22Rv1 (cell line): Measurements from ENCODE around the gene RHBDD3.

ENCODE experiments used
- H3K27ac ChIP-seq: fragments of 450-650 bp; 2 replicates; pipeline ENCODE4 v1.5.1; 2017
- ZFX ChIP-seq: fragments of 450-650 bp; IDR thresholded peaks from 2 replicates; pipeline ENCODE4 v1.6.1; 2017; ENCODE audit warnings: antibody characterized with exemption, borderline replicate concordance
- TF ChIP-seq, protein P1 (sequence below): fragments of 450-650 bp; IDR thresholded peaks from 2 replicates; pipeline ENCODE4 v1.5.1; 2017; ENCODE audit warnings: mild to moderate bottlenecking

Gene RHBDD3

DNA sequence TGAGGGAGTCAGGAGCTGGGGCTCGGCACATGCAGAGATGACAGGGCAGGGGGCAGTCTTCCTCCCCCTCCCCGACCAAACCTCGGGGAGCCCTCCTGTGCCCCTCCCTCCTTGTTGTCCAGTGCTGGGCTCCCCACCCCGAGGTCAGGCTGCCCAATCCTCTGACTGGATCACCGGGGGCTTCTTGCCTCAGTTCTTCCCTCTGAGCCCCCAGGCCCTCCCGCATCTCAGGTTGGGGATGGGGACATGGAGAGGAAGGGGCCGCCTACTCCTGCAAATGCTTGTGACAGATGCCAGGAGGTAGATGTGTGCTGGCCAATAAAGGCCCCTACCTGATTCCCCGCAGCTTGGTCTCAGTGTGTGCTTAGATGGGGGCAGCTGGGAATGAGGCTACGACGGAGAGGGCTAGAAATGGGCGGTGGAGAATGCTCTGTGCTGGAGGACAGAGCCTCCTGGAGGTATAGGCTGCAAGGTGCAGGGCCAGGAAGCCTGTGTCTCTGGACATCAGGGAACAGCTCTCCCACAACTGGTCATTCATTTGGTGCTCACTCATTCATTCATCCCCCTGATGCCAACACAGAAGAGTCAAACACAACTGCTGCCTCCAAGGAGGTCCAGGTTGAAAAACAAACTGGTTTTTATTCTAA, 8.4 kb downstream of the RHBDD3 start:
- no peak overlapping the region for H3K27ac ChIP-seq
- TF ChIP-seq, protein P1, sequence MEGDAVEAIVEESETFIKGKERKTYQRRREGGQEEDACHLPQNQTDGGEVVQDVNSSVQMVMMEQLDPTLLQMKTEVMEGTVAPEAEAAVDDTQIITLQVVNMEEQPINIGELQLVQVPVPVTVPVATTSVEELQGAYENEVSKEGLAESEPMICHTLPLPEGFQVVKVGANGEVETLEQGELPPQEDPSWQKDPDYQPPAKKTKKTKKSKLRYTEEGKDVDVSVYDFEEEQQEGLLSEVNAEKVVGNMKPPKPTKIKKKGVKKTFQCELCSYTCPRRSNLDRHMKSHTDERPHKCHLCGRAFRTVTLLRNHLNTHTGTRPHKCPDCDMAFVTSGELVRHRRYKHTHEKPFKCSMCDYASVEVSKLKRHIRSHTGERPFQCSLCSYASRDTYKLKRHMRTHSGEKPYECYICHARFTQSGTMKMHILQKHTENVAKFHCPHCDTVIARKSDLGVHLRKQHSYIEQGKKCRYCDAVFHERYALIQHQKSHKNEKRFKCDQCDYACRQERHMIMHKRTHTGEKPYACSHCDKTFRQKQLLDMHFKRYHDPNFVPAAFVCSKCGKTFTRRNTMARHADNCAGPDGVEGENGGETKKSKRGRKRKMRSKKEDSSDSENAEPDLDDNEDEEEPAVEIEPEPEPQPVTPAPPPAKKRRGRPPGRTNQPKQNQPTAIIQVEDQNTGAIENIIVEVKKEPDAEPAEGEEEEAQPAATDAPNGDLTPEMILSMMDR: 0 out of 2 replicates have a peak, but pooled peaks have one; percentile 4
- TF ChIP-seq ZFX: no peak

DNA sequence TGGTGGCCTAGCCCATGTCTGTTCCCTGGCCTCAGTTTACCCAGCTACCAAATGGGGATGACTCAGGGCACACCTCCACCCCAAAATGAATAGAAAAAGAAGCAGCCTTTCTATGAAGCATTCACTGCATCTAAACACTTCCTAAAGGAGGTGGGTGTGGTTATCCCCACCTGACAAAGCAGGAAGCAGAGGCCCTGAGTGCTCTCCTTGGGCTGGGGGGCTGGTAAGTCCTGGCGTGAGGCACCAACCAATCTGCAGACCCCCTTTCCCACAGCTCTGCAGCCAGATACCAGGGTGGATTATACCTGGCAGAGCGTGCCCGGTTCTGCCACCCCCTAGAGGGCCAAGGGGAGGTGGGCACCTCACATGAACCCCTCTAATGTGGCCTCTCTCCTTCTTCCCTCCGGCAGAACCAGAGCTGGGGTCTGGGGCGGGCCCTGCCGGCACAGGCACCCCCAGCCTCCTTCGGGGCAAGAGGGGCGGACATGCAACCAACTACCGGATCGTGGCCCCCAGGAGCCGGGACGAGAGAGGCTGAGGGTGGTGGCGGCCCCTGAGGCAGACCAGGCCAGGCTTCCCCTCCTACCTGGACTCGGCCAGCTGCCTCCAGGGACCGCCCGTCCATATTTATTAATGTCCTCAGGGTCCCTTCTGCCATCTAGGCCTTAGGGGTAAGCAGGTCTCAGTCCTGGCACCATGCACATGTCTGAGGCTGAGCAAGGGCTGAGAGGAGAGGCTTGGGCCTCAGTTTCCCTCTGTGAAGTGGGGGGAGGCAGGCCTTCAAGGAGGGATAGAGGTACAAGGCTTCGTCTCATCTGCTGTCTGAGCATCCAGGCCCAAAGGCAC, 9.2 kb downstream of the RHBDD3 start:
- TF ChIP-seq ZFX: no peak
- TF ChIP-seq, protein P1: no peak
- no peak overlapping the region for H3K27ac ChIP-seq

DNA sequence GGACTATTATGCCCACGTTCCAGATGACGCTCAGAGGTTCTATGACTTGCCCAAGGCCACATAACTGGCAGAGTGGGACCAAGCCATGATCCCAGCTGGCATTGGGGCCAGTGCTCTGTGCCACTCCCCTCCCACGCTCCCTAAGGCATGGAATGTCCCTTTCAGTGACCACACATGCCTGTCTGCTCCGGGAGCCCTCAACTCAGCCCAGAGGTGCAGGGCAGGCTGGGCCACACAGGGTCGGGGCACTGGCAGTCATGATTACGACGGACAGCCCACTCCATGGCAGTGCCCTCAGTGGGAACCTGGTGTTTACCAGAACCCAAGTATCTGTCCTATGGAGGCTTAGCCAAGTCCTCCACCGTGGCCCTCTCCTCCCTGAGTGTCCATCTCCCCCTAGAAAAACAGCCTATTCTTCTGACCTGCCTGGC, 10.0 kb downstream of the RHBDD3 start:
- no peak for TF ChIP-seq ZFX
- TF ChIP-seq, protein P1: no peak
- H3K27ac ChIP-seq: no peak overlapping the region

DNA sequence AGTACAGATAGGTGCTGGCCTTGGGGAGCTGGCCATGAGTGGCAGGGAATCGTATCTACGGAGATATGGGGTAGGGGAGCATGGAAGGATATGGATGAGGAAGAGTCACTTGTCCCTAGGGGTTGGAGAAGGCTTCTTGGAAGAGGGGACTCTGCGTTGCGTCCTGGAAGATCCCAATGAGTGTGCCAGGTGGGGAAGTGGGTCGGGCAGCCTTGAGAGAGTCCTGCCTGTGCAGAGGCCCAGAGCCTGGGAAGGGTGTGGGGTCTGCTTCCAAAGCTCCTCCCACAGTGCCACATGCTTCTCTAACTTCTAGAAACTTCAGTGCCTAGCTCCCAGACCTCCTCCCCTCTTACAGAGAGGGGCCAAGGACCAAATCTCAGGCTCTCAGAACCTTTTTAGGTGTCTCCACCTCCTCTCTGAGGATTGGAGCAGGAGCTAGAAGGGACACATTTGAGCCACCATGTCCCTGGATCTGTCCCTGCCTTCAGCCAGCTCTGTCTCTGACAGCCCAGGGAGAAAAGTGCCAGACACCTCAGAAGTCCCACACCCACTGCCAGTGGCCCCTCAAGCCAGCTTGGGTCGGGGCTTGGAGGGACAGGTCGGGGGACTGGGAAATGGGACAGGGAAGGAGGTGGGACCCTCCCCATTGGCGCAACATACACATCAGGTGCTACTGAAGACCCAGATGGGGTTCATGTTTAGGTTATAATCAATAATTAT, 11.0 kb downstream of the RHBDD3 start:
- TF ChIP-seq ZFX: no peak
- no peak overlapping the region for H3K27ac ChIP-seq

DNA sequence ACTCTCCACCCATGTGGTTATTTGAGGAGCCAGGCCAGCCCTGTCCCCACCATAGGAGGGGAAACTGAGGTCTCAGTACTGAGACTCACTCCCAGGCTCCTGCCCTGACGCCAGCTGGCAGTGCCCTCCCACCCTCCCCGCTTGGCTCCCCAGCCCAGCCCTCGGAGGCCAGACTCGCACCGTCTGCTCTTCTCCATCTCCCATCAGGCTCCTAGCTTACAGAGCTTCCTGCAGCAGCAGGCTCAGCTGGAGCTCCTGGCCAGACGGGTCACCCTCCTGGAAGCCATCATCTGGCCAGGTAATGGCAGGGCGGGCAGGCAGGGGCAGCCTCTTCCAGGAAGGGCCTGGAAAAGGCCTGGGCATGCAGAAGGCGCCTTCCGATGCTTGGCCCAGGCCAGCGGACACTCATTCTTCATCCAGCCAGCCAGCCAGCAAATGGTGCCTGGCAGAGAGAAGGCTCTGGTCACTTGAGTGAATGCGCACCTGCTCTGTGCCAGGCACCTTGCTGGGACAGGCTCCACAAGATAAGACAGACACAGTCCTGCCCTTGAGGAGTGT, 12.6 kb downstream of the RHBDD3 start:
- no peak for TF ChIP-seq ZFX
- TF ChIP-seq, protein P1: no peak
- no peak overlapping the region for H3K27ac ChIP-seq

DNA sequence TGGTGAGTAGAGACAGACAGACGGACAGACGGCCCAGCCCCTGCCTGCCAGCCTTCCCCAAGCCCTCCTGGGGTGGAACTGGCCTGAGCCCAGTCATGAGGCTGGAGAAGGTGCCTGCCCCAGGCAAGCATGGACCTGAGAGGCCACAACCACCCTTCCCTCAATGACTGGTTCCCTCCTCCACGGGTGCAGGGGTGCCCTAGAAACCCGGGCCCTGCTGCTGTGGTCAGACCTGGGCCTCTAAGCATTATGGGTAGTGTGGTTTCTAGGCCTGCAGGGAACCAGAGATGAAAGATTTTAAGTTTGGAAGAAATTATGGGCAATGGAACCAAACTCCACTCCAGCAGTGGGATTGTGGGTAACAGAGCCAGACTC, 13.5 kb downstream of the RHBDD3 start:
- H3K27ac ChIP-seq: no peak overlapping the region
- TF ChIP-seq, protein P1: no peak
- TF ChIP-seq ZFX: no peak

DNA sequence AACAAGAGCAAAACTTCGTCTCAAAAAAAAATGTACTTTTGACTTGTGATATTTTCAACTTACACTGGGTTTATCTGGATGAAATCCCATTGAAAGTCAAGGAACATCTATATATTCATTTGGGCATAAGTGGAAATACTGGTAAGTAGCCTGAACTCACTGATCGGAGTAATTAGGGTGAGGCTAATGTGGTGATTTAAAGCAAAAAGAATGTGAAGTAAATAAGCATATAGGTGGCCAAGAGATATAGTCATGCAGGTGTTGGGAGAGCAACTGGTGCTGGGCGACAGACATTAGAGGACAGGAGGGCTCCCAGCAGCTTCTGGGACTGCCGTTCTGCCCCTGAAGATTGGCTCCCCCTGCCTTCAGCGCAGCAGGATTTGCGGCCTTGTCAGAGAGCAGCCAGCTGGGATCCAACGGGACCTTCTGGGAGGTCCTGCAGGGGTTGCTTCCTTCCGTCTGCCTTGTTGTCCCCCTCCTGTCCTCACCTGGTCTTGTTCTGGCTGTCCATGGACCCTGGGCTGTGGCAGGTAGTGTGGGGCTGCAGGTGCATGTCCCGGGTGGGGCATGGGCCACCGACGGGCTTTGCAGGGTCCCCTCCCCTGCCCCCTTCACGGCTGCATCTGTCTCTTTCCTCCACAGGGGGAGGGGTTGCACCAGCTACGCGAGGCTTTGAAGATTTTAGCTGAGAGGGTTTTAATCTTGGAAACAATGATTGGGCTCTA, 14.1 kb downstream of the RHBDD3 start:
- no peak for TF ChIP-seq ZFX
- TF ChIP-seq, protein P1: no peak
- H3K27ac ChIP-seq: no peak overlapping the region
